GM19043 (cell line): ENCODE data around the gene ZFP69.
"Not testable (repeated sequence)": the region's sequence is repeated elsewhere in the genome, so short reads cannot be mapped to it uniquely, and the experiment has no call there.

Source experiments
- ATAC-seq: cut with Tn5 transposase; IDR thresholded peaks from one replicate; pipeline ENCODE4 v1.9.1; 2021; ENCODE audit warnings: low read depth; ENCODE audit not compliant: unreplicated experiment

The ZFP69 gene

GRCh38 chr1:40476924-40477677 lies at the start of gene ZFP69:
Gene ZFP69 (plus strand): TSS chr1:40477290. CDS start chr1:40479362, 2,072 bp downstream.
- peak; percentile 66 for ATAC-seq

GRCh38 chr1:40431385-40431784 lies 45.7 kb upstream of the ZFP69 start:
- ATAC-seq: no peak

- no peak for ATAC-seq
These were observed 44.3 kb upstream of the ZFP69 start for GRCh38 chr1:40432644-40433390.

GRCh38 chr1:40435471-40435870 lies 41.6 kb upstream of the ZFP69 start:
- ATAC-seq: no peak

GRCh38 chr1:40435876-40436275 lies 41.2 kb upstream of the ZFP69 start:
- ATAC-seq: no peak

GRCh38 chr1:40438391-40439015 lies 38.6 kb upstream of the ZFP69 start:
- no peak for ATAC-seq

- ATAC-seq: no peak
These were observed 37.8 kb upstream of the ZFP69 start for GRCh38 chr1:40439247-40439646.

- peak; percentile 81 for ATAC-seq
These were observed 27.2 kb upstream of the ZFP69 start, which contains the start of gene ZFP69B for GRCh38 chr1:40449684-40450494. Gene ZFP69B (plus strand): TSS chr1:40450476. CDS start chr1:40450962, 486 bp downstream.

- no peak for ATAC-seq
These were observed 26.4 kb upstream of the ZFP69 start for GRCh38 chr1:40450495-40451237.

- ATAC-seq: no peak
These were observed 25.9 kb upstream of the ZFP69 start for GRCh38 chr1:40451238-40451585.

GRCh38 chr1:40454873-40455272 lies 22.2 kb upstream of the ZFP69 start:
- no peak for ATAC-seq

- ATAC-seq: no peak
These were observed 14.0 kb upstream of the ZFP69 start for GRCh38 chr1:40462956-40463590.

- no peak for ATAC-seq
These were observed 7.8 kb upstream of the ZFP69 start for GRCh38 chr1:40469327-40469726.

- ATAC-seq: no peak
These were observed 1.8 kb upstream of the ZFP69 start for GRCh38 chr1:40475268-40475667.

- ATAC-seq: no peak
These were observed 576 bp downstream of the ZFP69 start for GRCh38 chr1:40477678-40478053.

GRCh38 chr1:40478276-40478675 lies 1.2 kb downstream of the ZFP69 start:
- ATAC-seq: no peak

- no peak for ATAC-seq
These were observed 2.1 kb downstream of the ZFP69 start for GRCh38 chr1:40479156-40479555.

GRCh38 chr1:40495315-40495903 lies 18.3 kb downstream of the ZFP69 start:
- no peak for ATAC-seq

GRCh38 chr1:40502651-40503050 lies 25.6 kb downstream of the ZFP69 start:
- not testable (repeated sequence) for ATAC-seq
